ENCODE measurements around the gene ARPC3. TPM values are rescaled to one million over a fixed set of nuclear protein-coding genes. Genes with fewer than 3 reads are reported as not detected.

The ARPC3 gene
- total and polyA plus RNA-seq, 9 of the 15 experiments (the other 6 are each of a cell fraction or from before 2014, with no cell fraction given) = 74.2 to 575 (median 345) TPM

DNA sequence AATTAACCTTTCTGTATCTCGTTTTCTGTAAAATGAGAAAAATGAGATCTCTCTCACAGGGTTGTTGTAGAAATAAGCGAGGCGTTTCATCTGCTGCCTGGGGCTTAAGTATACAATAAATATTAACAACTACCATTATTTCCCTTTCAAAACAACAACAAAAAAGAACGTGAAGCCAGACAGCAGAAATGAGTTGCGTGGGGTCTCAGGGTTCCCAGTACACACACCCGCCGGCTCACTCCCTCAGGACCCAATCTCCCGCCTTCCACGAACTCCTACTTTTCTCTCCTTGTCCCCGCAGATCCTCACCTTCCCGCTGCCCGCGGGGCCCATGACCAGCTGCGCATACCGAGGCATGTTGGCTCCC is 17.7 kb upstream of the ARPC3 start (continued):
- TF ChIP-seq NR2C2 (CRISPR knock-in tag; IDR thresholded peaks at IDR 0.05) (no peak), NR2C2 (tag; IDR thresholded peaks at IDR 0.05) (no peak), PURB (CRISPR knock-in tag; IDR thresholded peaks at IDR 0.05; ENCODE audit: low read depth) (no peak), MTF1 (CRISPR knock-in tag; IDR thresholded peaks at IDR 0.05; ENCODE audit: borderline replicate concordance) (no peak), ZNF764 (CRISPR knock-in tag; IDR thresholded peaks at IDR 0.05; ENCODE audit: low read depth) (no peak), ZBTB1 (CRISPR knock-in tag; IDR thresholded peaks at IDR 0.05; ENCODE audit: borderline replicate concordance, low read depth) (no peak), ZNF143 (CRISPR knock-in tag; IDR thresholded peaks at IDR 0.05) (no peak), ZKSCAN1 (IDR thresholded peaks at IDR 0.05; ENCODE audit: low read depth, low read length) (no peak), SPI1 (IDR thresholded peaks at IDR 0.05; ENCODE audit: borderline replicate concordance, low read depth, low read length) (no peak), MYC (IDR thresholded peaks at IDR 0.05; ENCODE audit: low read depth, low read length) (no peak), MYC (CRISPR knock-in tag; IDR thresholded peaks at IDR 0.05; ENCODE audit: borderline replicate concordance, low read depth) (no peak), SRSF9 (IDR thresholded peaks at IDR 0.05; ENCODE audit: borderline replicate concordance, low read depth, low read length) (no peak), ZNF239 (CRISPR knock-in tag; IDR thresholded peaks at IDR 0.05) (no peak), ZNF551 (CRISPR knock-in tag; IDR thresholded peaks at IDR 0.05) (no peak), RBFOX2 (IDR thresholded peaks at IDR 0.05; ENCODE audit: low read depth, low read length) (no peak)
